Measurements from ENCODE around the gene AGPAT4. TPM values are rescaled to one million over a fixed set of nuclear protein-coding genes. Genes with fewer than 3 reads are reported as not detected.

The AGPAT4 gene
- total and polyA plus RNA-seq, 4 donors = 3.7 to 32.8 (median 9.7) TPM

DNA sequence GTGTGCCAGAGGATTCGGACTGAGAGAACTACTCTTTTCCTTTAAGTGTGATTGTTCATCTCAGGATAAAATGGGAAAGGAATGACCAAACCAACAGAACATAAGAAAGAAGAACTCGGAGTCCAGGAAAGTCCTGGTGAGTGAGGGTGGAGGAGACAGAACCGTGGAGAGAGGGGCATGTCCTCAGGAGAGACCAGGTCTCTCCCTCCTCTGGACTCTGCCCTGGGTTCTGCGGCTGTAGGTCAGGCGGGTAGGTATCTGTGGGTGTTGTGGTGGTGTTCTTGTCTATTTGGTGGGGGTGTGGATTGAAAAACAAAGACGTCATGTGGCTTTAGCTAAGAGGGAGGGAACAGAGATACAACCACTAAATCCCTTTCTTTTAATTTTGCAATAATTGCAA, 29.1 kb upstream of the AGPAT4 start:
- Histone ChIP-seq H3K36me3 (ENCODE audit: control insufficient read depth in 4 of 4, insufficient read depth in 4 of 4, low read length in 4 of 4) (no peaks in the 10 kb centered on the region), H3K9me3 (ENCODE audit: control insufficient read depth in 4 of 4, insufficient read depth in 3 of 4, low read length in 3 of 4) (no peaks in the 10 kb centered on the region), H3K9ac (ENCODE audit: insufficient read depth in 1 of 2, low read length in 2 of 2) (no peak overlapping the region), H3K27me3 (ENCODE audit: control insufficient read depth in 3 of 3, insufficient read depth in 3 of 3, low read length in 2 of 3) (no peaks in the 10 kb centered on the region), H3K27ac (ENCODE audit: low read depth in 1 of 2, low read length in 1 of 2) (no peak overlapping the region), H3K4me3 (no peak overlapping the region), H3K4me1 (ENCODE audit: control insufficient read depth in 5 of 5, insufficient read depth in 5 of 5, low read length in 5 of 5) (no peaks in the 10 kb centered on the region)
- no peak for DNase-seq
- 88 to 91% methylated on average over 6 of the region's 6 CpGs for WGBS, 2 donors
- no peak for ATAC-seq (ENCODE audit: insufficient read depth, low FRiP score)
- TF ChIP-seq, protein P1, sequence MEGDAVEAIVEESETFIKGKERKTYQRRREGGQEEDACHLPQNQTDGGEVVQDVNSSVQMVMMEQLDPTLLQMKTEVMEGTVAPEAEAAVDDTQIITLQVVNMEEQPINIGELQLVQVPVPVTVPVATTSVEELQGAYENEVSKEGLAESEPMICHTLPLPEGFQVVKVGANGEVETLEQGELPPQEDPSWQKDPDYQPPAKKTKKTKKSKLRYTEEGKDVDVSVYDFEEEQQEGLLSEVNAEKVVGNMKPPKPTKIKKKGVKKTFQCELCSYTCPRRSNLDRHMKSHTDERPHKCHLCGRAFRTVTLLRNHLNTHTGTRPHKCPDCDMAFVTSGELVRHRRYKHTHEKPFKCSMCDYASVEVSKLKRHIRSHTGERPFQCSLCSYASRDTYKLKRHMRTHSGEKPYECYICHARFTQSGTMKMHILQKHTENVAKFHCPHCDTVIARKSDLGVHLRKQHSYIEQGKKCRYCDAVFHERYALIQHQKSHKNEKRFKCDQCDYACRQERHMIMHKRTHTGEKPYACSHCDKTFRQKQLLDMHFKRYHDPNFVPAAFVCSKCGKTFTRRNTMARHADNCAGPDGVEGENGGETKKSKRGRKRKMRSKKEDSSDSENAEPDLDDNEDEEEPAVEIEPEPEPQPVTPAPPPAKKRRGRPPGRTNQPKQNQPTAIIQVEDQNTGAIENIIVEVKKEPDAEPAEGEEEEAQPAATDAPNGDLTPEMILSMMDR (IDR thresholded peaks at IDR 0.05; ENCODE audit: control extremely low read depth, extremely low read depth) = no peak

DNA sequence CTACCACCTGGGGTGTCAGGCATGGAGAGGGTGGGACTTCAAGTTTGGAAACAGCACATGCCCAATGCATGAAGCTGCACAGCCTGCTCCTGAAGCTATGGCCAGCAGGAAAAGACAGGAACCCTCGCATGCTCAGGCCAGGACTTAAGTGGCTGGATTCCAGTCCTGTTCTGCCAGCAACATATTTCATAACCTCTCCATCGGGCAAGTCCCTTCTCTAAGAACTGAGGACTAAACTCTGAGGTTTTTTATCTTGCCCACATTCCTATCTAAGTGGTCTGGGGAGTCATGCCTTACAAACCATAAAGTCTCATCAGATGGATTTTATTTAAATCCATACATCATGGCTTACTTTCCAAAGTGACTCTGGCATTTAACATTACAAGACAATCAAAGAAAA, 27.5 kb upstream of the AGPAT4 start:
- no peak overlapping the region for H3K27ac ChIP-seq (ENCODE audit: low read depth in 1 of 2, low read length in 1 of 2)
- no peaks in the 10 kb centered on the region for H3K27me3 ChIP-seq (ENCODE audit: control insufficient read depth in 3 of 3, insufficient read depth in 3 of 3, low read length in 2 of 3)
- DNase-seq (peak in 2 of 3 donors; percentile 19 to 47), ATAC-seq (ENCODE audit: insufficient read depth, low FRiP score) (peak; percentile 85)
- 35 to 67% methylated on average over 2 of the region's 2 CpGs for WGBS, 2 donors
- no peak overlapping the region for H3K4me3 ChIP-seq
- TF ChIP-seq, protein P1 (IDR thresholded peaks at IDR 0.05; ENCODE audit: control extremely low read depth, extremely low read depth) = no peak
- H3K4me1 ChIP-seq (ENCODE audit: control insufficient read depth in 5 of 5, insufficient read depth in 5 of 5, low read length in 5 of 5) = no peaks in the 10 kb centered on the region
- no peaks in the 10 kb centered on the region for H3K9me3 ChIP-seq (ENCODE audit: control insufficient read depth in 4 of 4, insufficient read depth in 3 of 4, low read length in 3 of 4)
- H3K36me3 ChIP-seq (ENCODE audit: control insufficient read depth in 4 of 4, insufficient read depth in 4 of 4, low read length in 4 of 4) = no peaks in the 10 kb centered on the region
- H3K9ac ChIP-seq (ENCODE audit: insufficient read depth in 1 of 2, low read length in 2 of 2) = no peak overlapping the region

DNA sequence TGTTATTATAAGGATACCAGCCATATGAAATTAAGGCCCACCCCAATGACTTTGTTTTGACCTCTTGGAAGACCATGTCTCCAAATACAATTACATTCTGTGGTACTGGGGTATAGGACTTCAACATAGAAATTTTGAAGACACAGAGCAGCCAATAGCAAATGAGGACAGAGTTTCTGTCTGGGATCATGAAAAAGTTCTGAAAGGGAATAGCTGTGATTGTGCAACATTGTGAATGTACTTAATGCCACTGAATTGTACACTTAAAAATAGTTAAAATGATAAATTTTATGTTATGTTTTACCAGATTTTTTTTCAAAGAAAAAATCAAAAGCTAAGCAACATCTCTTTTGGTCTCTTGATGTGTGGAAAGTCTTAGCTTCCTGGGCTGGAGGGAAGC, 27.0 kb upstream of the AGPAT4 start:
- ATAC-seq (ENCODE audit: insufficient read depth, low FRiP score) (no peak), DNase-seq (peak in 2 of 3 donors; percentile 7 to 22)
- no peak overlapping the region for H3K4me3 ChIP-seq
- H3K27ac ChIP-seq (ENCODE audit: low read depth in 1 of 2, low read length in 1 of 2) = no peak overlapping the region
- TF ChIP-seq, protein P1 (IDR thresholded peaks at IDR 0.05; ENCODE audit: control extremely low read depth, extremely low read depth) = no peak
- no peak overlapping the region for H3K9ac ChIP-seq (ENCODE audit: insufficient read depth in 1 of 2, low read length in 2 of 2)
- no peaks in the 10 kb centered on the region for H3K9me3 ChIP-seq (ENCODE audit: control insufficient read depth in 4 of 4, insufficient read depth in 3 of 4, low read length in 3 of 4)
- no peaks in the 10 kb centered on the region for H3K27me3 ChIP-seq (ENCODE audit: control insufficient read depth in 3 of 3, insufficient read depth in 3 of 3, low read length in 2 of 3)
- no peaks in the 10 kb centered on the region for H3K4me1 ChIP-seq (ENCODE audit: control insufficient read depth in 5 of 5, insufficient read depth in 5 of 5, low read length in 5 of 5)
- no peaks in the 10 kb centered on the region for H3K36me3 ChIP-seq (ENCODE audit: control insufficient read depth in 4 of 4, insufficient read depth in 4 of 4, low read length in 4 of 4)

DNA sequence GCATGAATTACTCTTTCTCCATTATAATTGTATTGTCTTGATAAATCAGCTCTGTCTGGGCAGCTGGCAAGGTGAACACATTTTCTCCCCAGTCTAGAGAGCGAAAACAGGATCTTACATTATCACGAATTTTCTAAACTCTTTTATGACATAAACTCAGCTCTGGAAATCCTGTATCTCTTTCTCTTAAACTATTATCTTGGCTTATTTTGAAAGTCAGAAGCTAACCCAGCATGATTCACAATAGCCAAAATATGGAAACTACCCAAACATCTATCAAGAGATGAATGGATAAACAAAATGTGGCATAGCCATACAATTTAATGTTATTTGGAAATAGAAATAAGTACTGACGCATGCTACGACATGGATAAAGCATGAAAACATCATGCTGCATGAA, 25.9 kb upstream of the AGPAT4 start:
- Histone ChIP-seq H3K27ac (ENCODE audit: low read depth in 1 of 2, low read length in 1 of 2) (no peak overlapping the region), H3K4me3 (no peak overlapping the region), H3K9ac (ENCODE audit: insufficient read depth in 1 of 2, low read length in 2 of 2) (no peak overlapping the region), H3K9me3 (ENCODE audit: control insufficient read depth in 4 of 4, insufficient read depth in 3 of 4, low read length in 3 of 4) (no peaks in the 10 kb centered on the region), H3K4me1 (ENCODE audit: control insufficient read depth in 5 of 5, insufficient read depth in 5 of 5, low read length in 5 of 5) (no peaks in the 10 kb centered on the region), H3K36me3 (ENCODE audit: control insufficient read depth in 4 of 4, insufficient read depth in 4 of 4, low read length in 4 of 4) (no peaks in the 10 kb centered on the region), H3K27me3 (ENCODE audit: control insufficient read depth in 3 of 3, insufficient read depth in 3 of 3, low read length in 2 of 3) (no peaks in the 10 kb centered on the region)
- DNase-seq = no peak
- TF ChIP-seq, protein P1 (IDR thresholded peaks at IDR 0.05; ENCODE audit: control extremely low read depth, extremely low read depth) = no peak
- 92 to 97% methylated on average over 4 of the region's 4 CpGs for WGBS, 2 donors
- no peak for ATAC-seq (ENCODE audit: insufficient read depth, low FRiP score)

All from lung (tissue), 12 donors.